Measurements from ENCODE around the gene ASB14.
"Not testable (repeated sequence)": the region's sequence is repeated elsewhere in the genome, so short reads cannot be mapped to it uniquely, and the experiment has no call there.

ASB14 gene

DNA sequence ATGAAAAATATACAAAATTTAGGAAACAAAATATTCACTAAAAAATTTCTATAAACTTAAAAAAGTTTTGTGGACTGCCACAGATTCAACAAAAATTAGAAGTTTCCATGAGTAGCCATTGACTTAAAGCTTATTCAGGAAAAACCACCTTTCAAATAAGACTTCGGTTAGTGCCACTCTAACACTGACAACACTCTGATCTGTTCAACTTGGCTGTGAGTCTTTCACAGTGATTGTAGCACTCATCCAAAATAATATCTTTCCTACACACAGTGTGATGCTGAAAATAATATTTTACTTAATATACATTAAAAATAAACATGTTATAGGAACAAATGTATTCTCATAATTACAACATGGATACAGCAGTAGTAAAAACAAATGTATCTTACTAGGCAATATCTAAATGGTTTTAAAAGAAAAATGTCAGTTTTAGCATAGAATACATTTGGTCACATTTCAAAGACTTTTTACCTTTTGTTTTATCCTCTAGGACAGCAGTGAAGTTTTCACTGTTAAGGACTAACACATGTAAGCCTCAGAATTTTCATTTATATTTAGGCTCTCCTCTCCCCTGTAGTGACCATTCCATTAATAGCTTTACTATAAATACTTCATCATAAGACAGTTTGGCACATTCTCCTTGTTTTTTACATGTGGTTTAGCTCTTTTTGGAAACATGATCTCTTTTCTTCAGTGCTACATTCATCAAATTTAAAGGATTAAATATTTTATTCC is at the start of gene ASB14:
Gene ASB14 (minus strand): TSS at position 527 of the 738 bp plus-strand sequence. CDS start 652 bp downstream, outside the sequence.
- DNase-seq: no peak

- not testable (repeated sequence) for DNase-seq
Observed at GRCh38 chr3:57339071-57339642, 46.7 kb upstream of the ASB14 start.

DNA sequence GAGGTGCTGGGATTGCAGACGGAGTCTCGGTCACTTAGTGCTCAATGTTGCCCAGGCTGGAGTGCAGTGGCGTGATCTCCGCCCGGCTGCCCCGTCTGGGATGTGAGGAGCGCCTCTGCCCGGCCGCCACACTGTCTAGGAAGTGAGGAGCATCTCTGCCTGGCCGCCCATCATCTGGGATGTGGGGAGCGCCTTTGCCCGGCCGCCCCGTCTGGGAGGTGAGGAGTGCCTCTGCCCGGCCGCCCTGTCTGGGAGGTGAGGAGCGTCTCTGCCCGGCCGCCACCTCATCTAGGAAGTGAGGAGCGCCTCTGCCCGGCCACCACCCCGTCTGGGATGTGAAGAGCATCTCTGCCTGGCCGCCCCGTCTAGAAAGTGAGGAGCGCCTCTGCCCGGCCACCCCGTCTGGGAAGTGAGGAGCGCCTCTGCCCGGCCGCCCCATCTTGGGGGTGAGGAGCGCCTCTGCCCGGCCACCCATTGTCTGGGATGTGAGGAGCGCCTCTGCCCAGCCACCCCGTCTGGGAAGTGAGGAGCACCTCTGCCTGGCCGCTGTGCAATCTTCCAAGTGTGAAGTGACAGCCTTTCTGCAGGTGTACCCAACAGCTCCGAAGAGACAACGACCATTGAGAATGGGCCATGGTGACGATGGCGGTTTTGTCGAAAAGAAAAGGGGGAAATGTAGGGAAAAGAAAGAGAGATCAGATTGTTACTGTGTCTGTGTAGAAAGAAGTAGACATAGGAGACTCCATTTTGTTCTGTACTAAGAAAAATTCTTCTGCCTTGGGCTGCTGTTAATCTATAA is 46.0 kb upstream of the ASB14 start:
- not testable (repeated sequence) for DNase-seq

DNA sequence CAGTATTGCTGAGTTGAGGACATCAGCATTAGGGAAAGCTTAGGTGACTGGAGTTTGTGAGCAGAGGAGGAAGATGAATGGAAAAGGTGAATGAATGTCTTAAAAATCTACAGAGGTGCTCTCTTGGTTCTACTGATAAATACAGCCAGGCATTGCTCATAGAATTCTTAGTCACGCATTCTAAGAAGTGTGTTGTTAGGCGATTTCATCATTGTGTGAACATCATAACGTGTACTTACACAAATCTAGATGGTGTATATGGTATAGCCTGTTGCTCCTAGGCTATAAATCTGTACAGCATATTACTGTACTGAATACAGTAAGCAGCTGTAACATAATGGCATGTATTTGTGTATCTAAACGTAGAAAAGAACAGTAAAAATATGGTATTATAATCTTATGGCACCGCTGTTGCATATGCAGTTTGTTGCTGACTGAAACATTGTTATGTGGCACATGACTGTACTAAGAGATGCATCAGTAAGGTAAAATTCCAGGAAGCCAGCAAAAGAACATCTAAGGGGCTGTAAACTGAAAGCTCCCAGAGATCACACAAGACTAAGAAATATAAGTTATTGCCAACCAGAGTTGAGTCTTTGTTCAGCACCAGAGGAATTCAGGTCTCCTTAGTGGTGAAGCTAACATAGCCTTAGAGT is 42.9 kb upstream of the ASB14 start:
- DNase-seq: no peak

DNA sequence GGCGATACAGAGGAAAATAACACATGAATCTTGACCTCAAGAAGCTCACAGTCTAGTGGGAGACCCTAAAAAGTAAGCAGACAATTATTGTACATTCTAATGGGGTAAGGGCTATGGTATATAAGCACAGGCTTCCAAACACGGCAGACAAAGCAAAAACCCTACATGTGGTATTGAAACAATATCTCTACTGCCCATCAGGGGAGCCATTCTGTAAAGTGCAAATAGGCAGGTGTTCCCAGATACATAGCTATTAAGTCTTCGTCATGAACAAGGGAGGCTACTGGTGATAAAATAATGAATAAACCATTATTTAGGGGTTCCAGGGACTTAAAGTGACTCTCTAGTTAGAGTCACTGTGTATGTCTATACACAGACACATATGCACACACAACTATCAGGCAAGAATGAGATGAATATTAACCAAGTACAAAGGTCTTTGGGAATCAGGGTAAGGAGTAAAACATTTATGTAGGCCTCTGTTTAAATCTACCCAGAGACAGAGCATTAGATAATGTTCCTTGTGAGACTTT is 38.7 kb upstream of the ASB14 start:
- no peak for DNase-seq

DNA sequence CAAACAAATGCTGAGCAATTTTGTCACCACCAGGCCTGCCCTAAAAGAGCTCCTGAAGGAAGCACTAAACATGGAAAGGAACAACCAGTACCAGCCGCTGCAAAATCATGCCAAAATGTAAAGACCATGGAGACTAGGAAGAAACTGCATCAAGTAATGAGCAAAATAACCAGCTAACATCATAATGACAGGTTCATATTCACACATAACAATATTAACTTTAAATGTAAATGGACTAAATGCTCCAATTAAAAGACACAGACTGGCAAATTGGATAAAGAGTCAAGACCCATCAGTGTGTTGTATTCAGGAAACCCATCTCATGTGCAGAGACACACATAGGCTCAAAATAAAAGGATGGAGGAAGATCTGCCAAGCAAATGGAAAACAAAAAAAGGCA is 34.0 kb upstream of the ASB14 start:
- not testable (repeated sequence) for DNase-seq

DNA sequence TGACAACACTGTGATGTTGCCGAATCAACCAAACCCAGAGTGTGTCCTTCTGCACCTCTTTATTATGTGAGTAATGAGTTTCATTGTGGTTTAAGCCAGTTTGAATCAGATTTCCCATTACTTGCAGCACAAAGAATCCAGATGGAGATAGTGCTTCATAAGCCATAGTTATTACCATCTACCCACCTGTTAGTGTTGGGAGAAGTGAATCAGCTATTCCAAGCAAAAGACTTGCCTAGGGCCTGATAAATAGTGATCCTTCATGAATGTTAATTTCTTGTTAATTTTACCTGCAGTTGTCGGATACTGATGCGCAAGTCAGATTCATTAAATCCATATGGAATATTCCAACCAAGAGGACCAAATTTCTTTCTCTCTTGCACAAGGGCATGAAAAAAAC is 21.7 kb upstream of the ASB14 start:
- no peak for DNase-seq

GRCh38 chr3:57309769-57310360 is 17.4 kb upstream of the ASB14 start:
- no peak for DNase-seq

DNA sequence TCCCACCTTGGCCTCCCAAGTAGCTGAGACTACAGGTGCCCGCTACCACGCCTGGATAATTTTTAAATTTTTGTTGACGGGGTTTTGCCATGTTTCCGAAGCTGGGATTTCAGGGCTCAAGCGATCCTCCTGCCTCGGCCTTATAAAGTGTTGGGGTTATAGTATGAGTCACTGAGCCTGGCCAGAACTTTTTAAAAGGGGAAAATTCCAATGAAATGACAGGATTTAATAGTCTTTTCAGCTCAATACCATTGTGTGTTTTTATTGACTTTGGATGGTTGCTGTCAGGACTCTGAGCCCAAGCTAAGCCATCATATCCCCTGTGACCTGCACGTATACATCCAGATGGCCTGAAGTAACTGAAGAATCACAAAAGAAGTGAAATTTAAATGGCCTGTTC is 11.0 kb upstream of the ASB14 start:
- DNase-seq: not testable (repeated sequence)

- no peak for DNase-seq
Observed at GRCh38 chr3:57298041-57298440, 5.6 kb upstream of the ASB14 start.

DNA sequence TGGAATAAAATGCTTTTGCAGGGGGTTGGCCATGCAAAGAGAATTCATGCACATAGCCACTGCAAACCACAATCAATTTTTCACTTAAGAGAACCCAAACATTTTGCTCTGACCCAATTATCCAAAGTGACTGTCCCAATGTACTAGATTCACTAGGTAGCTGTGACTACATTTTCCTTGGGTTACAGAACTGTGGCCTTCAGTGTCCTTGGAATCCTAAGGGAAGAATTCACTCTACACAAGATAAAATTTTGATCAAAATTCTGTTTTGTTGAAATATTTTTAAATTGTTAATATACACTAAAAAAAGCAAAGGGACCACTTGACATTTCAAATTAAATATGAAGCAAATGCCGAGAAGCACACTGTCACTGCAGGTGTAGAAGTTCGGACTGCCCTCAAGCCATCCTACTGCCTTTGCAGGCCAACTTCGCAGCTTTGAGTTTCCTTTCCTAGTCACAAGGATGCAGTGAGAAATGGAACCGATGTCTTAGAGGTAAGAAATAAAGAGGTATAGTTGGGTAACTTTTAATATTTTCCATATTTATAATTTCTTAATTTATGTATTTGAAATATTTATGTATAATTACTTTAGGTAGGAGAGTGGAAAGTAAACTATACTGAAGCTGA is 527 bp upstream of the ASB14 start:
- no peak for DNase-seq

DNA sequence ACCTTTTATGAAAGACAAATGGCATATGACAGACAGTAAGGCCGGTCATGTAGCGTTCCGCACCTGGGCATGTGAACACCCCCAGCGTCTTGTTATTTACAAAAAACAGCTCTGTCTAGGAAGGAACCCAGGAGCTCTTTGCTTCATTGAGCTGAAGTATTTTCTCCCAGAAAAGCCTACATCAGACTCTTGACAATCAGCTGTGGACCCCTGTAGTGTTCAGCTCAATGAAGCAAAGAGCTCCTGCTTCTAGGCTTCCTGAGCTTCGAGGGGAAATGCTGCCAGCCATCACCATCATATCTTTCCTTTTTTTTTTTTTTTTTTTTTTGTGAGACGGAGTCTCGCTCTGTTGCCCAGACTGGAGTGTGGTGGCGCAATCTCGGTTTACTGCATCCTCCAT is 4.1 kb downstream of the ASB14 start:
- no peak for DNase-seq

- no peak for DNase-seq
Observed at GRCh38 chr3:57287205-57287604, 5.3 kb downstream of the ASB14 start.

GRCh38 chr3:57283334-57283733 is 9.2 kb downstream of the ASB14 start:
- no peak for DNase-seq

DNA sequence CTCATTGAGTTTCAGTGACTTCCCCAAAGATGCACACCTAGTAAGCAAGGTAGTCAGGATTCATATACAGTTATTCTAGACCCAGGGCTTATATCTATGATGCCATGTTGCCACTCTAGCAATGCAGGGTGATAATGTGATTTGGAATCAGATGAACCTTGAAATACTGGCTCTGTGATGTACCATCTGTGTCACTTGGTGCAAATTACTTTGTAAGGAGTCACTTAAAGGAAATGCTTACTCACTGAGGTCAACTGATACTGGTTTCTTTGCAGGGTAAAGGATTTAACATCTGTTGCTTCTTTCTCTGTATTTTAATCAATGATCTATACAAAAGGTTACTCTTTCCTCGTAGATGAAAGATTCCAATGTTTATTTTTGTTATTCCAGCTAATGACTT is 10.8 kb downstream of the ASB14 start:
- DNase-seq: no peak

DNA sequence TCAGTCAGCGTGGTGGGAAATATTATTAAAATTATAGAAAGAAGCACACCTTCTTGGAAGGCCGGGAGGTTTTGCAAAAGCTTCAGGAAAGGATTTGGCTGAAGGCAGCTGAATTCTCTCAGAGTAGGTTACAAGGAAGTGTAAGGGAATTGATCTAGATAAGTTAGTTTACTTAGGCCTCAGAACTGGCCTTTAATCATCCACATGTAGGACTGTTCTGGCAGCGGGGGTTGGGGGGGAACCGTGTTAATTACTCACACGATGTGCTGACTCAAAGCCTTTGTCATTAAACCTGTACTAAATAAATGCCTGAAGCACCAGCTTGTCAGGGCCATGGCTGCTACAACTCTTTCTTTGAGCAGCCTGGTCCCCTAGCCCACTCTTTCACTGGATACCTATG is 12.8 kb downstream of the ASB14 start:
- no peak for DNase-seq

- DNase-seq: no peak
Observed at GRCh38 chr3:57278237-57278636, 14.2 kb downstream of the ASB14 start.

DNA sequence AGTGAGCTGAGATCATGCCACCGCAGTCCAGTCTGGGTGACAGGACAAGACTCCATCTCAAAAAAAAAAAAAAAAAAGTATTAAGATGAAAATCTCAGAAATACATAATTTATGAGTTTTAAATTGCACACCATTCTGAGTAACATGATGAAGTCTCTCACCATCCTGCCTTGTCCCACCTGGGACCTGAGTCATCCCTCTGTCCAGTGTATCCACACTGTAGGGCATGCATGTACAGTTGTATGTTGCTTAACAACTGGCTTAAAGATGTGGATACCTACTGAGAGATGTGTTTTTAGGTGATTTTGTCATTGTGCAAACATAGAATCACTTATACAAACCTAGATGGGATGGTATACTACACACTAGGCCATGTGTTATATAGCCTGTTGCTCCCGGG is 17.1 kb downstream of the ASB14 start:
- DNase-seq: no peak

DNA sequence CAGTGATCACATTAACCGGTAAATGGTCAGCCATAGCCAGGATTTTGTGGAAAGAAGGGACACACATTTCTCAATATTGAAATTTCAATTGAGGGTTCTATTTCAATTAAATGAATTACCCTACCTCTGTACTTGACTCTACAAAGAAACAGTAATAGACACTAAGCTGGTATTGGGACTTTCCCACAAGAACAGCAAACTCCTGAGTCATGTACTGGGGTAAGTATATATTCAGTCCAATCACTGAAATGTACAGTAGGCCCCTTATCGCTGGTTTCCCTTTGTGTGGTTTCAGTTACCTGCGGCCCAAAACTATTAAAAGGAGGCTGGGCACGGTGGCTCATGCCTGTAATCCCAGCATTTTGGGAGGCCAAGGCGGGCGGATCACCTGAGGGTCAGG is 17.6 kb downstream of the ASB14 start:
- DNase-seq: no peak

GRCh38 chr3:57268416-57268815 is 24.1 kb downstream of the ASB14 start:
- no peak for DNase-seq

DNA sequence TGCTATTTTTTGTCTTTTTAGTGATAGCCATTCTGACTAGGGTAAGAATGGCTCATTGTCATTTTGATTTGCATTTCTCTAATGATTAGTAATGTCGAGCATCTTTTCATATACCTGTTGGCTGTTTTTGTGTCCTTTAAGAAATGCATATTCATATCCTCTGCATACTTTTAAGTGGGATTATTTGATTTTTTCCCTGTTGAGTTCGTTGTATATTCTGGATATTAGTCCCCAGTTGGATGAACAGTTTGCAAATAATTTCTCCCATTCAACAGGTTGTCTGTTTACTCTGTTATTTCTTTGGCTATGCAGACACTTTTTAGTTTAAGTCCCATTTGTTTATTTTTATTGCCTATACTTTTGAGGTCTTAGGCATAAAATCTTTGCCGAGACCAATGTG is 30.6 kb downstream of the ASB14 start:
- DNase-seq: no peak

- no peak for DNase-seq
Observed at GRCh38 chr3:57261119-57261518, 31.4 kb downstream of the ASB14 start.

Measured in NCI-H526 treated with DMSO at 0.1 percent for 48 hours (cell line).